Measurements from ENCODE around the gene HGFAC. TPM values are rescaled to one million over a fixed set of nuclear protein-coding genes. Genes with fewer than 3 reads are reported as not detected.

The HGFAC gene
- total and polyA plus RNA-seq, 10 of the 15 experiments (the other 5 are each of a cell fraction or from before 2014, with no cell fraction given), result 0.38 TPM; not detected in 9

DNA sequence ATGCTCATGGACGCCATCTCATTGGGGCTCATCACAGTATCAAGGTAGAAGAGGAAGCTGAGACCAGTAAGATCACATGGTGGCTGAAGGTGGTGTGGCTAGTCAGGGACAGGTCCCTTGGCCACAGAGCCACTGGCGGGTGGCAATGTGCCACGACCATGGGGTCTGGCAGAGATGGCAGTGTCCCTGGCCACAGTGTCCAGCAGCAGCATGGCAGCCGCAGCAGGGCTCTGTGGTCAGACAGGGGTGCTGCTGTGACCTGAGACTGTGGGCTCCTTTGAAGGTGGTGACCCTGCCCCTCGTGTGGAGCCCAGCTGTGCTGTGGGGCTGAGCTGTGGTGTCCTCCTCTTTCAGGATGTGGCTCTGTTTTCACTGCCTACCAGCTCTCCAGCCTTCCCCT lies 19.2 kb downstream of the HGFAC start:
- no peak for DNase-seq (ENCODE audit: low read depth, low spot score)
- Histone ChIP-seq H3K27me3 (replicated peaks in 1 of 2; ENCODE audit: control insufficient read depth in 2 of 2, insufficient read depth in 2 of 2, low read length in 1 of 2) (peaks cover 0 to 5% of the 10 kb centered on the region in 2 experiments; a peak in 2 of 4 replicates), H3K9ac (ENCODE audit: control insufficient read depth, insufficient read depth, low read length) (no peak overlapping the region), H3K4me3 (no peak overlapping the region), H3K79me2 (ENCODE audit: control insufficient read depth, insufficient read depth, low read length) (no peaks in the 10 kb centered on the region), H2AFZ (ENCODE audit: control insufficient read depth, low read depth, low read length) (no peak overlapping the region), H3K9me3 (replicated peaks; ENCODE audit: control insufficient read depth, insufficient read depth, low read length) (no peaks in the 10 kb centered on the region), H3K36me3 (ENCODE audit: control insufficient read depth in 2 of 2, insufficient read depth in 2 of 2, low read length in 1 of 2) (no peaks in the 10 kb centered on the region), H3K4me2 (ENCODE audit: control insufficient read depth, insufficient read depth) (no peak overlapping the region), H3K27ac (ENCODE audit: control insufficient read depth, insufficient read depth) (no peak overlapping the region), H4K20me1 (ENCODE audit: control insufficient read depth, insufficient read depth) (no peaks in the 10 kb centered on the region), H3K4me1 (ENCODE audit: control insufficient read depth, insufficient read depth, low read length) (no peaks in the 10 kb centered on the region)
- SMC1A ChIA-PET (ENCODE audit: uncharacterized antibody, unreplicated experiment), result no interaction called here
- POLR2A ChIA-PET, result no interaction called here
- no peak for ATAC-seq
- 8% methylated on average over 5 of the region's 5 CpGs for WGBS (ENCODE audit: insufficient coverage, insufficient replicate concordance, low lambda C conversion rate, missing lambda C conversion rate)
- in situ Hi-C loops (cut with MboI) (no loop called here), intact Hi-C loops (cut with micrococcal nuclease; ENCODE audit: unreplicated experiment) (no loop called here)
- no peak for FAIRE-seq
- TF ChIP-seq, protein P1, sequence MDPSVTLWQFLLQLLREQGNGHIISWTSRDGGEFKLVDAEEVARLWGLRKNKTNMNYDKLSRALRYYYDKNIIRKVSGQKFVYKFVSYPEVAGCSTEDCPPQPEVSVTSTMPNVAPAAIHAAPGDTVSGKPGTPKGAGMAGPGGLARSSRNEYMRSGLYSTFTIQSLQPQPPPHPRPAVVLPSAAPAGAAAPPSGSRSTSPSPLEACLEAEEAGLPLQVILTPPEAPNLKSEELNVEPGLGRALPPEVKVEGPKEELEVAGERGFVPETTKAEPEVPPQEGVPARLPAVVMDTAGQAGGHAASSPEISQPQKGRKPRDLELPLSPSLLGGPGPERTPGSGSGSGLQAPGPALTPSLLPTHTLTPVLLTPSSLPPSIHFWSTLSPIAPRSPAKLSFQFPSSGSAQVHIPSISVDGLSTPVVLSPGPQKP (IDR thresholded peaks at IDR 0.05; ENCODE audit: low read depth, low read length), result no peak
- TF ChIP-seq SIN3A (IDR thresholded peaks at IDR 0.05; ENCODE audit: low read depth, low read length) (no peak), HDAC2 (IDR thresholded peaks at IDR 0.05) (no peak), GATAD2B (conservative IDR thresholded peaks at IDR 0.05; ENCODE audit: low read depth) (no peak), MYB (IDR thresholded peaks at IDR 0.05; ENCODE audit: borderline replicate concordance, low read depth, low read length) (no peak), ZNF622 (IDR thresholded peaks at IDR 0.05) (no peak), HDAC6 (IDR thresholded peaks at IDR 0.05; ENCODE audit: unreplicated experiment) (no peak), BHLHE40 (IDR thresholded peaks at IDR 0.05; ENCODE audit: borderline replicate concordance in 1 of 2, low read depth in 2 of 2, low read length in 1 of 2) (no peak), BACH1 (IDR thresholded peaks at IDR 0.05; ENCODE audit: borderline replicate concordance) (no peak)
- RAD21 ChIA-PET (ENCODE audit: unreplicated experiment), result no interaction called here
- CTCF ChIA-PET, result no interaction called here
- BruUV-seq (replicated peaks), result no TSS peak

Data from GM12878 (cell line).